Activated B cell treated with CpG ODN at 0.5 μM for 24 hours (primary cell): ENCODE data around the gene CASR. TPM values are rescaled to one million over a fixed set of nuclear protein-coding genes. Genes with fewer than 3 reads are reported as not detected.
"Not testable (repeated sequence)": the region's sequence is repeated elsewhere in the genome, so short reads cannot be mapped to it uniquely, and the experiment has no call there.

Experiments
- ATAC-seq: fragments of 200-7000 bp; cut with Tn5 transposase; one replicate; pipeline ENCODE4 v1.10.0; 2021; ENCODE audit warnings: low read depth, mild to moderate bottlenecking, moderate library complexity
- CTCF ChIA-PET: fragments of 350-600 bp; sonication (Branson Sonifier 250); formaldehyde crosslinking; loops from one replicate; lab custom pipeline; 2021; ENCODE audit warnings: antibody characterized with exemption; lab: Charles Lee
- POLR2A ChIA-PET: fragments of 350-600 bp; sonication (Branson Sonifier 250); formaldehyde crosslinking; loops from one replicate; lab custom pipeline; 2021; ENCODE audit warnings: antibody characterized with exemption; lab: Charles Lee
- DNase-seq: peaks from one replicate; pipeline ENCODE4 v3.0.0; 2022
- H3K27ac Mint-ChIP-seq: one replicate; pipeline ENCODE4 v1.8.0; 2020; ENCODE audit warnings: mixed read lengths
- H3K27me3 Mint-ChIP-seq: one replicate; pipeline ENCODE4 v1.8.0; 2021; ENCODE audit warnings: mixed read lengths
- H3K36me3 Mint-ChIP-seq: one replicate; pipeline ENCODE4 v1.8.0; 2021; ENCODE audit warnings: low read depth, mixed read lengths
- H3K4me1 Mint-ChIP-seq: one replicate; pipeline ENCODE4 v1.8.0; 2021; ENCODE audit warnings: mixed read lengths
- H3K4me3 Mint-ChIP-seq: one replicate; pipeline ENCODE4 v1.8.0; 2020; ENCODE audit warnings: mild to moderate bottlenecking, mixed read lengths
- H3K9me3 Mint-ChIP-seq: one replicate; pipeline ENCODE4 v1.8.0; 2020; ENCODE audit warnings: mixed read lengths
- CTCF ChIP-seq: fragments of 200-600 bp; IDR thresholded peaks from one replicate; pipeline ENCODE4 v1.8.0; 2022; ENCODE audit warnings: antibody characterized with exemption, mild to moderate bottlenecking
- intact Hi-C: fragments of 100-400 bp; cut with micrococcal nuclease; formaldehyde crosslinking; loops from one replicate; pipeline ENCODE4 v1.15.1; 2024
- total RNA-seq: library from RNA; stranded (reverse); gene quantifications from 2 replicates; pipeline ENCODE4 v1.2.3, GENCODE V29; 2022

Gene CASR
- total RNA-seq, 1 donor from 2014 or later, result 0.02 TPM

GRCh38 chr3:122167630-122168029 is 15.8 kb upstream of the CASR start:
- intact Hi-C loops, result no loop called here
- peaks cover 7% of the 10 kb centered on the region for H3K27me3 Mint-ChIP-seq
- H3K27ac Mint-ChIP-seq, result no peak overlapping the region
- no peak for TF ChIP-seq CTCF
- CTCF ChIA-PET, result no interaction called here
- no peaks in the 10 kb centered on the region for H3K4me1 Mint-ChIP-seq
- no peak for DNase-seq
- no peaks in the 10 kb centered on the region for H3K36me3 Mint-ChIP-seq
- no peak for ATAC-seq
- POLR2A ChIA-PET, result no interaction called here
- no peaks in the 10 kb centered on the region for H3K9me3 Mint-ChIP-seq
- no peak overlapping the region for H3K4me3 Mint-ChIP-seq

- CTCF ChIA-PET, result no interaction called here
- H3K27ac Mint-ChIP-seq, result no peak overlapping the region
Measured at GRCh38 chr3:122168044-122168443, 15.4 kb upstream of the CASR start.

DNA sequence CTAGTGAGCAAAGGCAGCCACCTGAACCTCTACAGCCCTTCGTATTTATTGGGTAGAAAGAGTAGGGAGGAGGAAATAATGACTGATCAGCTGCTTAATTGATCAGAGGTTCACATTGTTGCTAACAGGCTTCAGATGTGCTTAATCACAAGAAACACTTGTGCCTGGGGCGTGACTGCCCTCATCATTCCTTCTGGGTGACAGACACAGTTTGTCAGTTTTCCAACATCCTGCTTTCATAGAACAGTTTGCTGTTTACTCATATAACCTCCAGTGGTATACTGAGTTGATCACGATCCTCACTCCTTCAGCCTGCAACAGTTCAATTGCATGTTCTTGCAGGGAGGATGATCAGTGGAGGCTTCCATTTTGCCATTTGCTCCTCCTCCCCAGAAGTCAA is 13.6 kb upstream of the CASR start:
- CTCF ChIA-PET, result no interaction called here
- TF ChIP-seq CTCF, result no peak
- intact Hi-C loops, result no loop called here
- H3K27ac Mint-ChIP-seq, result no peak overlapping the region
- peaks cover 7% of the 10 kb centered on the region for H3K27me3 Mint-ChIP-seq
- peaks cover 3% of the 10 kb centered on the region for H3K9me3 Mint-ChIP-seq
- H3K36me3 Mint-ChIP-seq, result no peaks in the 10 kb centered on the region
- DNase-seq (no peak), ATAC-seq (no peak)
- POLR2A ChIA-PET, result no interaction called here
- H3K4me3 Mint-ChIP-seq, result no peak overlapping the region
- no peaks in the 10 kb centered on the region for H3K4me1 Mint-ChIP-seq

More at GRCh38 chr3:122168044-122168443, 15.4 kb upstream of the CASR start:
- no peaks in the 10 kb centered on the region for H3K9me3 Mint-ChIP-seq
- POLR2A ChIA-PET, result no interaction called here
- TF ChIP-seq CTCF, result no peak
- DNase-seq (no peak), ATAC-seq (no peak)
- no peak overlapping the region for H3K4me3 Mint-ChIP-seq
- no peaks in the 10 kb centered on the region for H3K36me3 Mint-ChIP-seq
- no peaks in the 10 kb centered on the region for H3K4me1 Mint-ChIP-seq
- peaks cover 7% of the 10 kb centered on the region for H3K27me3 Mint-ChIP-seq
- intact Hi-C loops, result no loop called here

DNA sequence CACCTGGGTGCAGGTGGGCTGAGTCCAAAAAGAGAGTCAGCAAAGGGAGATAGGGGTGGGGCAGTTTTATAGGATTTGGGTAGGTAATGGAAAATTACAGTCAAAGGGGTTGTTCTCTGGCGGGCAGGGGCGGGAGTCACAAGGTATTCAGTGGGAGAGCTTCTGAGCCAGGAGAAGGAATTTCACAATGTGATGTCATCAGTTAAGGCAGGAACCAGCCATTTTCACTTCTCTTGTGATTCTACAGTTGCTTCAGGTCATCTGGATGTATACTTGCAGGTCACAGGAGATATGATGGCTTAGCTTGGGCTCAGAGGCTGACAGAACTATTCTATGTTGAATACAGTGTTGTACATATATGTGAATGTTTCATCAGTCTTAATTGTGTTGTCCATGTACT is 12.1 kb upstream of the CASR start:
- POLR2A ChIA-PET, DNase-seq, intact Hi-C loops, H3K4me1 Mint-ChIP-seq, H3K9me3 Mint-ChIP-seq, ATAC-seq, H3K4me3 Mint-ChIP-seq, H3K27ac Mint-ChIP-seq, CTCF ChIA-PET, H3K36me3 Mint-ChIP-seq: not testable (repeated sequence)
- H3K27me3 Mint-ChIP-seq, result peaks cover 13% of the 10 kb centered on the region

GRCh38 chr3:122178711-122179110 is 4.8 kb upstream of the CASR start:
- ATAC-seq, result no peak
- Mint-ChIP-seq H3K27ac (no peak overlapping the region), H3K27me3 (peaks cover 32% of the 10 kb centered on the region), H3K4me1 (peaks cover 4% of the 10 kb centered on the region), H3K36me3 (no peaks in the 10 kb centered on the region), H3K4me3 (no peak overlapping the region), H3K9me3 (peaks cover 4% of the 10 kb centered on the region)
- no peak for DNase-seq
- ChIA-PET POLR2A (no interaction called here), CTCF (no interaction called here)
- intact Hi-C loops, result no loop called here
- no peak for TF ChIP-seq CTCF

DNA sequence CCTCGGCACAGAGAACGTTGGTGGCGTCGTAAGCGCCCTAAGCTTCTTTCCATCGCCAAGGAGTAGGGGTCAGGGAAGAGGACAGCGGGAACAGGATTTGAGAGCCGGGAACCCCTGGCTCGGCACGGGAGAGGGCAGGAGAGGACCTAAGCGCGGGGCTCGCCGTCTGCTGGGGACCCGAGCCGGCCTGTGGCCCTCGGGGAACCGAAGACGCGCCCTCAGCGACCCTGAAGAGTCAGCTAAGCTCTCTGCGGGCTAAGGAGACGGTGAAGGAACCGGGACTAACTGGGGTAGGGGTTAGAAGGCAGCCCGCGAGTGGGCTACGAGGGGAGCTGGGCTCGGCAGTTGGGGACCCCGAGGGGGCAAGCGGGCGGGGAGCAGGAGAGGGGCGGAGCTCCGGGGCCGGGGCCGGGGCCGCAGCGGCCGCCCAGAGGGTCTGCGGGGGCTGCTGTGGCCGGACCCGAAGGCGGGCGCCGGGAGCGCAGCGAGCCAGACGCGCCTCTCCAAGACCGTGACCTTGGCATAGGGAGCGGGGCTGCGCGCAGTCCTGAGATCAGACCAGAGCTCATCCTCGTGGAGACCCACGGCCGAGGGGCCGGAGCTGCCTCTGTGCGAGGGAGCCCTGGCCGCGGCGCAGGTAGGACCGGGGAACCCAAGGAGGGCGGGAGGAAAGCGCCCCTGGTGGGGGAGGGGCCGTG is 574 bp downstream of the CASR start:
- ATAC-seq (no peak), DNase-seq (no peak)
- Mint-ChIP-seq H3K9me3 (no peaks in the 10 kb centered on the region), H3K27me3 (peaks cover 42% of the 10 kb centered on the region), H3K36me3 (no peaks in the 10 kb centered on the region), H3K4me3 (peak overlapping the region; percentile 79), H3K27ac (no peak overlapping the region), H3K4me1 (peaks cover 7% of the 10 kb centered on the region)
- POLR2A ChIA-PET, result no interaction called here
- CTCF ChIA-PET, result no interaction called here
- intact Hi-C loops, result no loop called here
- TF ChIP-seq CTCF, result no peak
